ENCODE data around the gene AURKB.

The AURKB gene

GRCh38 chr17:8159459-8160223 lies 50.7 kb downstream of the AURKB start:
- H3K4me3 ChIP-seq (ENCODE audit: low read depth, low read length): no peak overlapping the region
- no peak for DNase-seq (ENCODE audit: low read depth)
- TF ChIP-seq MYC (IDR thresholded peaks at IDR 0.05; ENCODE audit: low read depth, low read length): no peak
- TF ChIP-seq MAX (IDR thresholded peaks at IDR 0.05; ENCODE audit: low read depth, low read length): no peak
- TF ChIP-seq POLR2A (IDR thresholded peaks at IDR 0.05; ENCODE audit: extremely low read depth, insufficient read length): no peak
- TF ChIP-seq CTCF (IDR thresholded peaks at IDR 0.05; ENCODE audit: low read depth, low read length): no peak

GRCh38 chr17:8159032-8159400 lies 51.4 kb downstream of the AURKB start:
- TF ChIP-seq POLR2A (IDR thresholded peaks at IDR 0.05; ENCODE audit: extremely low read depth, insufficient read length): no peak
- TF ChIP-seq MAX (IDR thresholded peaks at IDR 0.05; ENCODE audit: low read depth, low read length): no peak
- no peak for TF ChIP-seq CTCF (IDR thresholded peaks at IDR 0.05; ENCODE audit: low read depth, low read length)
- TF ChIP-seq MYC (IDR thresholded peaks at IDR 0.05; ENCODE audit: low read depth, low read length): no peak
- no peak for DNase-seq (ENCODE audit: low read depth)
- no peak overlapping the region for H3K4me3 ChIP-seq (ENCODE audit: low read depth, low read length)

GRCh38 chr17:8158267-8159031 lies 51.9 kb downstream of the AURKB start:
- DNase-seq (ENCODE audit: low read depth): peak; percentile 83
- TF ChIP-seq CTCF (IDR thresholded peaks at IDR 0.05; ENCODE audit: low read depth, low read length): peak; percentile 63
- TF ChIP-seq POLR2A (IDR thresholded peaks at IDR 0.05; ENCODE audit: extremely low read depth, insufficient read length): no peak
- peak; percentile 20; the same call in 1 of the 2 replicates for TF ChIP-seq MAX (IDR thresholded peaks at IDR 0.05; ENCODE audit: low read depth, low read length)
- H3K4me3 ChIP-seq (ENCODE audit: low read depth, low read length): no peak overlapping the region

GRCh38 chr17:8156246-8156992 lies 54.0 kb downstream of the AURKB start:
- TF ChIP-seq CTCF (IDR thresholded peaks at IDR 0.05; ENCODE audit: low read depth, low read length): no peak
- TF ChIP-seq MAX (IDR thresholded peaks at IDR 0.05; ENCODE audit: low read depth, low read length): peak; percentile 95
- peak; percentile 76 for TF ChIP-seq MYC (IDR thresholded peaks at IDR 0.05; ENCODE audit: low read depth, low read length)
- peak; percentile 46 for TF ChIP-seq POLR2A (IDR thresholded peaks at IDR 0.05; ENCODE audit: extremely low read depth, insufficient read length)
- H3K4me3 ChIP-seq (ENCODE audit: low read depth, low read length): peak overlapping the region; percentile 59
- DNase-seq (ENCODE audit: low read depth): peak; percentile 99

- H3K4me3 ChIP-seq (ENCODE audit: low read depth, low read length): peak overlapping the region; percentile 59
- DNase-seq (ENCODE audit: low read depth): no peak
- TF ChIP-seq CTCF (IDR thresholded peaks at IDR 0.05; ENCODE audit: low read depth, low read length): no peak
- TF ChIP-seq MYC (IDR thresholded peaks at IDR 0.05; ENCODE audit: low read depth, low read length): no peak
- no peak for TF ChIP-seq POLR2A (IDR thresholded peaks at IDR 0.05; ENCODE audit: extremely low read depth, insufficient read length)
Measured at GRCh38 chr17:8155996-8156245, 54.5 kb downstream of the AURKB start.

Data from NB4 (cell line).